GM08714 (cell line): ENCODE data around the gene GINS3.
"Not testable (repeated sequence)": the region's sequence is repeated elsewhere in the genome, so short reads cannot be mapped to it uniquely, and the experiment has no call there.

Source experiments
- H3K4me3 ChIP-seq: fragments of 200-500 bp; sonication (Bioruptor generic); 2 replicates; pipeline ENCODE4 v1.5.1; 2014; ENCODE audit warnings: mild to moderate bottlenecking, low read length, inconsistent platforms
- ZNF274 ChIP-seq: IDR thresholded peaks from 2 replicates; pipeline ENCODE4 v1.6.1; 2012; ENCODE audit warnings: mild to moderate bottlenecking, low read depth, low read length

The GINS3 gene

DNA sequence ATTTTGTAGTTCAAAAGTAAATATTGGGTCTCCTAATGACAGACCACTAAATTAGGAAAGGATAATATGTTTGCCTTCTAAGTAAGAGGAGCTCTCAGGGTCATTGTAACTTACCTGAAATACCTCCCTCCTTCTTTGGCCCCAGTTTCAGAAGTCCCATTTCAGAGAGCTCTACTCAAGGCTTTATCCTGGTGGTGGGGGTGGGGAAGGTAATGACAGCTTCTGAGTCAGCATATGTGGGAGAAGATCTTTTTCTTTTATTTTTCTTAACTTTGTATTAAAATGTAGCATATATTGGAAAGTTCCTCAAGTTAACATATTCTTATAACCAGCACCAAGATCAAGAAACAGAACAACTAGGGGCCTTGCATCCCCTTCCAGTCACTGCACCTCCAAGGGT lies 16.9 kb upstream of the GINS3 start:
- no peak for TF ChIP-seq ZNF274
- no peak overlapping the region for H3K4me3 ChIP-seq

DNA sequence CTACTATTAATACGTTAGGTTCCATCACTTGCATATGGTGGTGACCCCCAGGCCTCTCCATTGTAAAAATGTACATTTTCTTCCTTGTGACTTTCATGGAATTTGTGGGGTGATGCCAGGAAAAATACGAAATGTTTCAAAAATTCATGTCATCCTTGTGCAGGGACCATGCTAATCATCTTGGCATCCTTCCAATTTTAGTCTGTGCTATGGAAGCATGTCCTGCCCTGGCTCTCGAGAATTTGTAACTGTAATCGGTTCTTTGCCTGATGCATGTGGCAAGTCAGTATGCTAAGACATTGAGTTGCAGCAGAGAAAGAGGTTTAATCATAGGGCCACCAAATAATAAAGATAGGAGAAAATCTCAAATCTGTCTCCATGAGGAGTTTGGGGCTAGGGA lies 14.3 kb upstream of the GINS3 start:
- TF ChIP-seq ZNF274, result no peak

DNA sequence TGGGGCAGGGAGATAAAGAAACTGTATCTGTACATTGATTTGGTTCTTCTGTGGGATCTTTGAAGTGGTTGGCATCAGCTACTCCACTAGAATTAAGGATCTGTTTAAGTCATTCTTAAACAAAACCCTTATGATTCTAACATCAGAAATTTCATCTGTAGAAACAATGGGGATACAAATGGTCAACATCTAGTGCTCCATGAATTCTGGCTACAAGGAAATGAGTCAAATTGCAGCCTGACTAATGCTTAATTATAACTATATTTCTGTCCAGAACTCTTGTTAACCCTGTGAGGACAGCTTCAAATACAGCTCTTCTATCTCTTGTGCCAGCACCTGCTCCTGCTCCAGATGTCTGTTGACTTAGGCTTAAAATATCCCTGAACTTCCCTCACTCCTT lies 13.9 kb upstream of the GINS3 start:
- no peak for TF ChIP-seq ZNF274
- H3K4me3 ChIP-seq, result no peak overlapping the region

More for the DNA sequence above, 14.3 kb upstream of the GINS3 start:
- no peak overlapping the region for H3K4me3 ChIP-seq

DNA sequence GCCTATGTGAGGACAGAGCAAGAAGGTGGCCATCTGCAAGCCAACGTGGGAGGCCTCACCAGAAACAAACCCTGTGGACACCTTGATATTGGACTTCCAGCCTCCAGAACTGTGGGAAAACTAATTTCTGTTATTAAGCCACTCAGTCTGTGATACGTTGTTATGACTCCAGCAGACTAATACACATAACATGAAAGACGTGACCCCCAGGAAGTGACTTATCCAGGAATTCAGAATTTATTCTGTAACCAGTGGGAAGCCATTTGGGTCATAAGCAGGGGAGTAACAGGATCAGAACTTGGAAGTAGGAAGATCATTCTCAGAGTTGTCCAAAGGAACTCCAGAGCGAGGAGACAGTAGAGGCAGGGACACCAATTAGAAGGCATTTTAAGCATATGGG lies 12.5 kb upstream of the GINS3 start:
- no peak for TF ChIP-seq ZNF274

DNA sequence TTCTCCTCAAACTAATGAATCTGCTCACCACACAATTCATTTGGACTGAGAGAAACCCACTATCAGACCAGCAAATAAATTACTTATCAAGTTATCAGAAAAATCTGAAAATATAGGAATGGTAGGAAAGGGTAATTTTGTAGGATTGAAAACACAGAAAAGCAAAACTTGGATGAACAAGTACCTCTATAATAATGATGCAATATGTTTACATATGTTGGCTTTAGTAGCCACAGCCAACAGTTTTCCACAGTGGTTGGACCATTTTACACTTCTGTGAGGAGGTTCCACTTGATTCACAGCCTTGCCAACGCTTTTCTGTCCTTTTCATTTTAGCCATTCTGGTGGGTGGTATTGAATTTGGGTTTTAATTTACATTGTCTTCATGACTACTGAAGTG lies 10.6 kb upstream of the GINS3 start:
- H3K4me3 ChIP-seq, result no peak overlapping the region
- no peak for TF ChIP-seq ZNF274

More for the DNA sequence above, 12.5 kb upstream of the GINS3 start:
- H3K4me3 ChIP-seq, result no peak overlapping the region

DNA sequence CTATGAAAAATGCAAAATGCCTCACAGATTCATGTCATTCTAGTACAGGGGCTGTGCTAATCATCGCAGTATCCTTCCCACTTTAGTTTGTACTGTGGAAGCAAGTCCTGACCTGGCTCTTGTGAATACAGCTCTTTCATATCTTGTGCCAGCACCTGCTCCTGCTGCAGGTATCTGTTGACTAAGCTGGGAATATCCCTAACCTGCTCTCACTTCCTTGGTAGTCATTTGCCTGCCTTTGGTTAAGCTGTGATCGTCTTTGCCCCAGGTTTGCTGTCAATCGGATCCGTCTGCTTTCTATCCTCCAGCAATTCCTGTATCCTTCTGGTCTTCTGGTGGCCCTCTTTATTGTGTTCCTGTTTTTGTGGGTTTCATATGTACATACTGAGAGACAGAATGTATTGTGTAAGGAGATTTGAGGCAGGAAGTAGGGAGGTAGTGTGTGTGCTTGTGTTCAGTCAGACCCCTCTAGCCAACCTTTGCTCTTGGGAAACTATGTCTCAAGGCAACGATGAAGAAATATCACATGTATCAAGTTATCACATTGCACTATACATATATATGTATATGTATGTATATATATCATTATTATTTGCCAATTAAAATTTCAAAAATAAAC lies 7.7 kb upstream of the GINS3 start:
- no peak overlapping the region for H3K4me3 ChIP-seq
- no peak for TF ChIP-seq ZNF274

DNA sequence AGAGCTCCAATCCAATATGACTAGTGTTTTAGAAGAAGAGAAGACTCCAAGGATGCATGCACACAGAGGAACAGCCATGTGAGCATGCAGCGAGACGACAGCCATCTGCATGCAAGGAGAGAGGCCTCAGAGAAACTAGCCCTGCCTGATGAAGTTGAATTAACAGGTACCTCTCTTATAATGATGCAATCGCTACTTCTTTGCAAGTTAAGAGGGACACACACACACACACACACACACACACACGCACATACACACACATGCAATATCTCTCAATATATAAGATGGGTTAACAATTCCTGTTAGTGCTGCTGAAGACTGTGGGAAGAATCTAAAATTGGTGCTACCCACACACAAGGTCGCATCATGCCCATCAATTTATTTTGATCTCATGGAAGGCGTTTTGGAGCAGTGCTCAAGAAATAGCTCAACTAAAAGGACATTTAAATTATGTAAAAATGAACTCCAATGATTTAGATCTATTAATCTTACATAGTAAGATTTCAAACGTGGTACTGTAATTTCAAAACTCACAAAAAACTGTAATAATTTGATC lies 7.0 kb upstream of the GINS3 start:
- no peak overlapping the region for H3K4me3 ChIP-seq
- no peak for TF ChIP-seq ZNF274

DNA sequence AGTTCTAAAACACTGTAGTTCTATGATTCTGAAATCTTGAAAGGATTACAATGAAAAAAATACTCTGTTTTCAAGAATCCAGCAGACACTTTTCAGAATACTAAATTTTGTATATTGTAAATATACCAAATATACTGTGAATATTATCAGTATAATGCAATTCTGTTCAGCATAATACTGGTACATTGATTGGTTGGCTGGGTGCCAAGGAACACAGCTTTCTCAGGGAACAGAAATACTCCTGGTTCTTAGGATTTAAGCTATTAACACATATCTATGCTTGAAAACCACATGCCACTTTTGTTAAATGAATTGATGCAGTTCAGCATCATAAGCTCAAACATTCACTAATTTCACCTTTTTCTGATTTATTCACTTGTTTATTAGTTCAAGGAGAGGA lies 2.5 kb upstream of the GINS3 start:
- no peak for TF ChIP-seq ZNF274
- no peak overlapping the region for H3K4me3 ChIP-seq

DNA sequence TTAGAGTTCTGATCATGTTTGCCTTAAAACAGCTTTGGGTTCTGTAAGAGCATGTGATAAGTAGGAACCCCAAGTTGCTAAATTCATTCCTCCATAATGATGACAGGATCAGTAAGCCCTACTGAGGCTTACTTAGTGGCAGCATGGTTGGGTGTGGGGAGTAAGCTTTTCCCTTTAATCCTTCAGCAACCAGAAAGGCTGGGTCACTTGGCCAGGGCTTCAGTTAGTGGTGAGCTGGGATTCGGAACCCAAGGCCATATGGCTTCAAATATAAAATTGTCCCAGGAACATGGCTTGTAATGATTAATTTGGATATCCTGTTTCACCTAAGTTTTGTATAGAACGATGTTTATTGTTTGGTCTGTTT lies 850 bp downstream of the GINS3 start:
- H3K4me3 ChIP-seq, result peak overlapping the region; percentile 81
- no peak for TF ChIP-seq ZNF274

DNA sequence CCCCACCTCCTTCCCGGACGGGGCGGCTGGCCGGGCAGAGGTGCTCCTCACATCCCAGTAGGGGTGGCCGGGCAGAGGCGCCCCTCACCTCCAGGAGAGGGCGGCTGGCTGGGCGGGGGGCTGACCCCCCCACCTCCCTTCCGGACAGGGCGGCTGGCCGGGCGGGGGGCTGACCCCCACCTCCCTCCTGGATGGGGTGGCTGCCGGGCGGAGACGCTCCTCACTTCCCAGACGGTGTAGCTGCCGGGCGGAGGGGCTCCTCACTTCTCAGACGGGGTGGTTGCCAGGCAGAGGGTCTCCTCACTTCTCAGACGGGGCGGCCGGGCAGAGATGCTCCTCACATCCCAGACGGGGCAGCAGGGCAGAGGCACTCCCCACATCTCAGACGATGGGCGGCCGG lies 4.6 kb downstream of the GINS3 start:
- not testable (repeated sequence) for H3K4me3 ChIP-seq

DNA sequence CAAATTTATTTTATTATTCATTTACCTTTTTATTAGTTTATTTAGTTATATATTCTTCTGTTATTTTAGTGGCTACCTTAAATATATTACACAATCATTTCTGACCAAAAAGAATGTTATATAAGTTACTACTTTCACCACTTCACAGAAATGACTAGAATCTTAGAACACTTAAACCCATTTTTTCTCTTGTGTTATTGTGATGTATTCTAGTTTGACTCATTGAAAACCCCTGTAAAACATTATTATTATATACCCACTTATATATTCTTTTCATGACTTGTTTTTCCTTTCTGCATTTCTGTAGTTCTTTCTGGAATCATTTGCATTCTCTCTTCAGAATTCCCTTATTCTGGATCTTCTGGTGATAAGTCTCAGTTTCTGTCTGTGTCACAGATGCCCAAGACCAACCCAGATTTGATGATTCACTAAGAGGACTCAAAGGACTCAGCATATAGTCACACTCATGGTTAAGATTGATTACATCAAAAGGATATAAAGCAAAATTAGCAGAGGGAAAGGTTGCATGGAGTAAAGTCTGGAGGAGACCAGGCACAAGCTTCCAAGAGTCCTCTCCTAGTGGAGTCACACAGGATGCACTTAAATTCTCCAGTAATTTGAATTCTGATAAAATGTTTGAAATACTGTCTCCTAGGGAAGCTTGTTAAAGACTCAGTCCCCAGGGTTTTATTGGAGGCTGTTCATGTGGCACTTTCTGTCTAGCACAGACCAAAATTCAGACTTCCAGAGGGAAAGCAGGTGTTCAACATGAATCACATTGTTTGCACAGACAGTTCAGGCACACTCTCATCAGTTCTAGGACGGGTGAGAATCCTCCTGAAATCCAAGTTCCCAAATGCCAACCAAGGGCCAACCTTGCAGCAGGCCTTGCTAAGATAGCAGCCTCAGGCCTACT lies 7.7 kb downstream of the GINS3 start:
- no peak overlapping the region for H3K4me3 ChIP-seq
- TF ChIP-seq ZNF274, result no peak

DNA sequence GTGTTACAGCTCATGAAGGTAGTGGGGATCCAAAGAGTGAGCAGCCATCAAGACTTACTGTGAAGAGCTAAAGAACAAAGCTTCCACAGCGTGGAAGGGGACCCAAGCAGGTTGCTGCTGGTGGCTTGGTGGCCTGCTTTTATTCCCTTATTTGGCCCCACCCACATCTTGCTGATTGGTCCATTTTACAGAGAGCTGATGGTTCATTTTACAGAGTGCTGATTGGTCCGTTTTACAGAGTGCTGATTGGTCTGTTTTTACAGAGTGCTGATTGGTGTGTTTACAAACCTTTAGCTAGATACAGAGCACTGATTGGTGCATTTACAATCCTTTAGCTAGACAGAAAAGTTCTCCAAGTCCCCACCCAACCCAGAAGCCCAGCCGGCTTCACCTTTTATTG lies 9.0 kb downstream of the GINS3 start:
- not testable (repeated sequence) for H3K4me3 ChIP-seq

DNA sequence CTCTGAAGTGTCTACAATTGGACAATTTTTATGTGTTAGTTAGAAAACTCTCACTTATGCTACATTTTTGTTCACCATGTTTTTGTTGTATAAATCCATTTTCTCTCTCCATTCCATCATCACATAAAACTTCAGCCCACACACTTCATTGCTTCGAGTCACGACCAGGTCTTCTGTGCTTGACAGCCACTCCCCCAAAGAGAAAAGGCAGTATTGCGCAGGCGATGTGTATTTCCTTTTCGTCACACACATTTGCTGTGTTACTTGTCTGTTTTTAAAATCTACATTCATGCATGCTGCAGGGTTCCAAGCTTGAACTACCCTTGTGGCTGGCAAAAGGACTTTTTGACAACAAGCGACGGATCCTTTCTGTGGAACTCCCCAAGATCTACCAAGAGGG lies 10.5 kb downstream of the GINS3 start:
- TF ChIP-seq ZNF274, result no peak
- no peak overlapping the region for H3K4me3 ChIP-seq

DNA sequence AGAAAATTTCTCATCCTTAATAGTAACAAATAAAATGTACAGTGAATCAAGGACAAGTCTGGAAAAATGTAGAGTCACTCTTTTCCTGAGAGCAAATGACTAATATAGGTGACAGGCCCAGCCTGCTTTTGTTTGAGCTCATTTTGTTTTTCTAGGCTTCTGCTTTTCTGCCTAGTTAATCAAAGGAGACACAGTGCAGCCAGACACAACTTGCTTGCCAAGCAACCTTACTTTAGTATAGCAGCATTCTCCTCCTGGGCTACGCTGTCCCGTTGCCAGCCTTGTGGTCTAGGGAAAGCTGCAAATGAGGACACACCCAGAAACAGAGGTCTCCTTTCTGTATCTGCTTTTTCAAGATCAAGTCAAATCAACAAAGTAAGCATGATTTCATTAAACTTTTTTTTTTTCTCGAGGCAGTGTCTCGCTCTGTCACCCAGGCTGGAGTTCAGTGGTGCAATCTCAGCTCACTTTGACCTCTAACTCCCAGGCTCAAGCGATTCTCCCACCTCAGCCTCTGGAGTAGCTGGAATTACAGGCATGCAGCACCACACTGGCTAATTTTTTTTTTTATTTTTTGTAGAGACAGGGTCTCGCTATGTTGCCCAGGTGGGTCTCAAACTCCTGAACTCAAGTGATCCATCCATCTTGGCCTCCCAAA lies 17.2 kb downstream of the GINS3 start:
- TF ChIP-seq ZNF274, result no peak
- no peak overlapping the region for H3K4me3 ChIP-seq

DNA sequence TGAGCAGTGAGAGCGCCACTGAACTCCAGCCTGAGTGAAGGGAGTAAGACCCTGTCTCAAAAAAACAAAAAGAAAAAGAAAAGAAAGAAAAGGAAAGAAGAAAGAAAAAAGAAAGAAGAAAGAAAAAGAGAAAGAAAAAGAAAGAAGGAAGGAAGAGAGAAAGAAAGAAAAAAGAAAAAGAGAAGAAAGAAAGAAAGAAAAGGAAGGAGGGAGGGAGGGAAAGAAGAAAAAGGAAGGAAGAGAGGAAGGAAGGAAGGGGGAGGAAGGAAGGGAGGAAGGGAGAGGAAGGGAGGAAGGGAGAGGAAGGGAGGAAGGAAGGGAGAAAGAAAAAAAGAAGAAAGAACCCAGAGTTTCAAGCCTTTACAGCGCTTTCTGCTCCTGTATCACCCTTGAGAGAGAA lies 19.1 kb downstream of the GINS3 start:
- no peak overlapping the region for H3K4me3 ChIP-seq
- TF ChIP-seq ZNF274, result no peak
